ENCODE data around the gene PRRT4.

The PRRT4 gene

DNA sequence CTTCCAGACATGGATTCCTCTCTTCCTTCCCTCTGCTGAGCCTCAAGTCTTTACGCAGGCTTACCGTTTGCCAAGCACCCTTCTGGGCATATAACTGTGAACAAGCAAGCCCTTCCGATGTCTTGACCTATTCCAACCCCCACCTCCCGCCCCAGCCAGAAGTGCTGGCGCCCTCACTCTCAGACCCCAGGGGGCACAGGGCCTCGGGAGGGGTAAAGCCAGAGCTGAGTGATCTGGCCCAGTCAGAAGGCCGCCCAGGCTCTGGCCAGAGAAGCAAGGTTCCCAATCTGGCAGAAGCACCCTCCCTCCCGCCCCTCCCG, 1.2 kb downstream of the PRRT4 start:
- no peak overlapping the region for H3K4me3 ChIP-seq (ENCODE audit: low read depth in 1 of 2, low read length in 2 of 2)
- H3K4me1 ChIP-seq (ENCODE audit: control insufficient read depth in 1 of 2, insufficient read depth in 2 of 2, low read length in 2 of 2): peaks cover 0 to 17% of the 10 kb centered on the region in 2 donors
- H3K27me3 ChIP-seq (ENCODE audit: control insufficient read depth in 1 of 2, insufficient read depth in 2 of 2, low read length in 2 of 2): peaks cover 19 to 37% of the 10 kb centered on the region in 2 donors
- no peaks in the 10 kb centered on the region for H3K36me3 ChIP-seq (ENCODE audit: control insufficient read depth in 1 of 2, insufficient read depth in 2 of 2, low read length in 2 of 2)
- H3K9me3 ChIP-seq (ENCODE audit: control insufficient read depth in 1 of 2, low read length in 2 of 2): no peaks in the 10 kb centered on the region
- no peak overlapping the region for H3K9ac ChIP-seq (ENCODE audit: low read depth in 1 of 2, low read length in 2 of 2)
- no peak overlapping the region for H3K27ac ChIP-seq (ENCODE audit: low read depth, low read length)

DNA sequence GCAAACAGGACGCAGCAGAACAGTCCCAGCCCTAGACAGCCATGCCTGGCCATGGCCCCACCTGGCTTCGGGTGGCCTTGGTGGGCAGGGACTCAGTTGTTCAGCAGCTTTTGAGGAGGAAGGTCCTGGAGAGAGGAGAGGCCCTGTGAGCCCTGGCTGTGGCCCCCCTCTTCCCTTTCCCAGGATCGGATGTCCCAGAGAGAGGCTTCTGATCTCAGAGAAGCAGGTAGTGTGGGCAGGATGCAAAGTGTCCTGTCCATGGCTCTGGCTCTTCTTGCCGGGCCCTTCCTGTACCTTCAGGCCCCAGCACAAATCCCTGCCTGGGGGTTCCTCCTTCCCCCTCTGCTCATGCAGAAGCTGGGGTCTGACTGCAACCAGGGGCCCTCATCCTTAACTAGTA, 1.6 kb downstream of the PRRT4 start:
- H3K4me3 ChIP-seq (ENCODE audit: low read depth in 1 of 2, low read length in 2 of 2): no peak overlapping the region
- no peak overlapping the region for H3K27ac ChIP-seq (ENCODE audit: low read depth, low read length)
- H3K27me3 ChIP-seq (ENCODE audit: control insufficient read depth in 1 of 2, insufficient read depth in 2 of 2, low read length in 2 of 2): peaks cover 19 to 35% of the 10 kb centered on the region in 2 donors
- H3K4me1 ChIP-seq (ENCODE audit: control insufficient read depth in 1 of 2, insufficient read depth in 2 of 2, low read length in 2 of 2): peaks cover 0 to 17% of the 10 kb centered on the region in 2 donors
- H3K9me3 ChIP-seq (ENCODE audit: control insufficient read depth in 1 of 2, low read length in 2 of 2): no peaks in the 10 kb centered on the region
- no peak overlapping the region for H3K9ac ChIP-seq (ENCODE audit: low read depth in 1 of 2, low read length in 2 of 2)
- H3K36me3 ChIP-seq (ENCODE audit: control insufficient read depth in 1 of 2, insufficient read depth in 2 of 2, low read length in 2 of 2): no peaks in the 10 kb centered on the region

DNA sequence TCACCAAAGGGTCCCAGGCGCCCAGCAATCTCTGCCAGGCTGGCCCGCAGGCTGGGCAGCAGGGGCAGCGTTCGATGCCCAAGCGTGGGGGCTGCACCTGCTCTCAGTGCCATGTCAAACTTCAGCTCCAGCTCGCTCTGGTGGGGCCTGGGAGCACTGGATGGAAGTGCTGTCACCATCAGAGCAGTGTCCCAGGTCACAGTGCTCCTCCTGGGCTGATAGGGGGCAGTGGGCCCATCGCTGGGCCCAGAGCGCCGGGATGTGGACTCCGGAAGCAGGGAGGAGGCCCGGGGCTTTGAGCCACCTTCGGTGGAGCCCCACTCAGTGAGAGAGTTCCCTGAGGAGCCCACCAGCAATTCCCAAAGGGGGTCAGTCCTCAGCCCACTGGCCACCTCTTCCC, 2.2 kb downstream of the PRRT4 start:
- Histone ChIP-seq H3K9me3 (ENCODE audit: control insufficient read depth in 1 of 2, low read length in 2 of 2) (no peaks in the 10 kb centered on the region), H3K9ac (ENCODE audit: low read depth in 1 of 2, low read length in 2 of 2) (no peak overlapping the region), H3K27ac (ENCODE audit: low read depth, low read length) (no peak overlapping the region), H3K4me1 (ENCODE audit: control insufficient read depth in 1 of 2, insufficient read depth in 2 of 2, low read length in 2 of 2) (peaks cover 0 to 17% of the 10 kb centered on the region in 2 donors), H3K27me3 (ENCODE audit: control insufficient read depth in 1 of 2, insufficient read depth in 2 of 2, low read length in 2 of 2) (peaks cover 14 to 32% of the 10 kb centered on the region in 2 donors), H3K36me3 (ENCODE audit: control insufficient read depth in 1 of 2, insufficient read depth in 2 of 2, low read length in 2 of 2) (no peaks in the 10 kb centered on the region), H3K4me3 (ENCODE audit: low read depth in 1 of 2, low read length in 2 of 2) (no peak overlapping the region)

DNA sequence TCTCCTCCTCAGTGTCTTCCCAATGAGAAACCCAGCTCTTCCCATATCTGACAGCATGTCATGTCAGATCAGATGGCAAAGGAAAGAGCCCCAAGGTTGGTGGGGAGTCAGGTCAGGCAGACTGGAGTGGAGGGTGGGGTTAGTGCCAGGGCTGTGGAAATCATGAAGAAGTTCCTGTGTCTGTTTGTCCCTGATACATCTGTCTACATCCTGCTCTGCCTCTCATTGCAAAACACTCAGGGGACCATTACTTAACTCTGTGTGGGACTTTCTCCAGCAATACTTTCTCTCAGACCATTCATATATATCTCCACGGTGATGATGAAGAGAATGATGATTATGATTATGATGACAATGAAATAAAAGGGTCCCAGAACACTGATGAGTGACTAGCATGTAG, 3.3 kb downstream of the PRRT4 start:
- Histone ChIP-seq H3K4me1 (ENCODE audit: control insufficient read depth in 1 of 2, insufficient read depth in 2 of 2, low read length in 2 of 2) (peaks cover 0 to 17% of the 10 kb centered on the region in 2 donors), H3K27ac (ENCODE audit: low read depth, low read length) (no peak overlapping the region), H3K27me3 (ENCODE audit: control insufficient read depth in 1 of 2, insufficient read depth in 2 of 2, low read length in 2 of 2) (peaks cover 21 to 24% of the 10 kb centered on the region in 2 donors)

DNA sequence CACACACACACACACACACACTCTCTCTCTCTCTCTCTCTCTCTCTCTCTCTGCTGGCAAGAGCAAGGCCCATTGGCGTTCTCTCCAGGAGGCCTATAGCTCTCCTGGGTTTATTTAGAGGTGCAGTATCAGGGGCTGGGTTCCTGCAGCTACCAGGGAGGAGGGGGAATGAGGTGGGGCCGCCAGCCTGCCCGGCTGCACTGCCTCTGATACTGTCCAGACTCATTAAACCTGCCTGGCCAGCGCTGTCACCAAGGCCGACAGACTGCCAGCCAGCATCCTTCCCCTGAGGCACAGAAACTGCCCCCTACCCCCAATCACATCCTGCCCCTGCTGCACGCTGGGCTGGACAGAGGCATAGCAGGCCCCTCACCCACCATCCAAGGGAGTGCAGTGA, 4.3 kb downstream of the PRRT4 start:
- no peak overlapping the region for H3K9ac ChIP-seq (ENCODE audit: low read depth in 1 of 2, low read length in 2 of 2)
- H3K27ac ChIP-seq (ENCODE audit: low read depth, low read length): no peak overlapping the region
- H3K4me1 ChIP-seq (ENCODE audit: control insufficient read depth in 1 of 2, insufficient read depth in 2 of 2, low read length in 2 of 2): peaks cover 0 to 16% of the 10 kb centered on the region in 2 donors

More for the DNA sequence above, 3.3 kb downstream of the PRRT4 start:
- no peaks in the 10 kb centered on the region for H3K9me3 ChIP-seq (ENCODE audit: control insufficient read depth in 1 of 2, low read length in 2 of 2)
- H3K36me3 ChIP-seq (ENCODE audit: control insufficient read depth in 1 of 2, insufficient read depth in 2 of 2, low read length in 2 of 2): no peaks in the 10 kb centered on the region
- H3K4me3 ChIP-seq (ENCODE audit: low read depth in 1 of 2, low read length in 2 of 2): no peak overlapping the region
- H3K9ac ChIP-seq (ENCODE audit: low read depth in 1 of 2, low read length in 2 of 2): no peak overlapping the region

DNA sequence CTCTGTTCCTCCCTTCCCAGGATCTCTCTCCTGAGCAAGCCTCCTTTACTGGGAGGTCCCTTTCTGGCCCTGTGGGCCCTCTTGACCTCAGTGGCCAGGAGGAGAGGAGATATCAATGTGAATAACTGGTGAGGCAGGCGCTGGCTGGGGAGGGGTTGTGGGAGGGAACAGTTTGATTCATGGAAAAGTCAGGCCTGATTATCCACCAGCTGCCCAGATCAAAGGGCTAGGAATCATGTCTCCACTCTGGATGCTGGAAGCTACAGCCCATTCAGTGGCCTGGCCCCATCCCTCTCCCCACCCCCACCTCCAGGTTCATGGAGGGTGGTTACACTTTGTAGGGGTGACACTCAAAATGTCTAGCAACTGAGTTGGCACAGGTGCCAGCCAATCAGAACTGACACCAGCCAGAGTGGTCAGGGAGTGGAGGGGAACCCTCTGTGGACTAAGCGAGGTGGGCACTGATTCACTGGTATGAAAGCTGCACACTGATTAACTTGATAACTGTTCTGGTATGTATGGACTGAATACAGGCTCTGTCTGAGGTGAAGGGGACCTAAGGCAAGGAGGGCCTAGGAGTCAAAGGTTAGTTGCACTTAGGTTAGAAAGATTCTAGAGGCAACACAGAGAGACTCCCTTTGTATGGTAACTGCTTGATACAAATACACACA, 4.8 kb downstream of the PRRT4 start:
- Histone ChIP-seq H3K4me3 (ENCODE audit: low read depth in 1 of 2, low read length in 2 of 2) (no peak overlapping the region), H3K27ac (ENCODE audit: low read depth, low read length) (no peak overlapping the region), H3K9me3 (ENCODE audit: control insufficient read depth in 1 of 2, low read length in 2 of 2) (no peaks in the 10 kb centered on the region), H3K4me1 (ENCODE audit: control insufficient read depth in 1 of 2, insufficient read depth in 2 of 2, low read length in 2 of 2) (peaks cover 0 to 11% of the 10 kb centered on the region in 2 donors), H3K36me3 (ENCODE audit: control insufficient read depth in 1 of 2, insufficient read depth in 2 of 2, low read length in 2 of 2) (no peaks in the 10 kb centered on the region), H3K9ac (ENCODE audit: low read depth in 1 of 2, low read length in 2 of 2) (no peak overlapping the region), H3K27me3 (ENCODE audit: control insufficient read depth in 1 of 2, insufficient read depth in 2 of 2, low read length in 2 of 2) (peaks cover 20 to 24% of the 10 kb centered on the region in 2 donors)

More for the DNA sequence above, 4.3 kb downstream of the PRRT4 start:
- Histone ChIP-seq H3K27me3 (ENCODE audit: control insufficient read depth in 1 of 2, insufficient read depth in 2 of 2, low read length in 2 of 2) (peaks cover 24 to 27% of the 10 kb centered on the region in 2 donors), H3K36me3 (ENCODE audit: control insufficient read depth in 1 of 2, insufficient read depth in 2 of 2, low read length in 2 of 2) (no peaks in the 10 kb centered on the region), H3K9me3 (ENCODE audit: control insufficient read depth in 1 of 2, low read length in 2 of 2) (no peaks in the 10 kb centered on the region), H3K4me3 (ENCODE audit: low read depth in 1 of 2, low read length in 2 of 2) (no peak overlapping the region)

DNA sequence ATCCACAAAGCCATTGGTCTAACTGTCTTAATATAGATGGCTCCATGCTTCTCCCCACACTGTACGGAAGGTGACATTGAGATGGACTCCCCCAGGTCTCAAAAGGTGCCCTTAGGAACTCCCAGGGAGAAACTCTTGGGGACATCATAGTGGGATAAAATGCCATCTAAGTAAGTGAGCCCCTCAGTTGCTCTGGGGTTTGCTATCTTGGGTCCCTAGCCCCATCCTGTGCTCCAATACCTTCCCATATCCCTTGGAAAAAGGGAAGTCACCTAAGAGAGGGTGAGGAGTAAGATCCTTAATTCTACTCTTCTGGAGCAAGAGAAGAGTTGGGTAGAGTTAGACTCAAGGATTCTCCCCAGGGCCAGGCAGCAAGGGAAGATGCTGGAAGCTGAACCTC, 7.9 kb downstream of the PRRT4 start:
- Histone ChIP-seq H3K27me3 (ENCODE audit: control insufficient read depth in 1 of 2, insufficient read depth in 2 of 2, low read length in 2 of 2) (peaks cover 22 to 34% of the 10 kb centered on the region in 2 donors), H3K9ac (ENCODE audit: low read depth in 1 of 2, low read length in 2 of 2) (no peak overlapping the region), H3K4me1 (ENCODE audit: control insufficient read depth in 1 of 2, insufficient read depth in 2 of 2, low read length in 2 of 2) (no peaks in the 10 kb centered on the region), H3K9me3 (ENCODE audit: control insufficient read depth in 1 of 2, low read length in 2 of 2) (no peaks in the 10 kb centered on the region), H3K4me3 (ENCODE audit: low read depth in 1 of 2, low read length in 2 of 2) (no peak overlapping the region), H3K36me3 (ENCODE audit: control insufficient read depth in 1 of 2, insufficient read depth in 2 of 2, low read length in 2 of 2) (no peaks in the 10 kb centered on the region), H3K27ac (ENCODE audit: low read depth, low read length) (no peak overlapping the region)

DNA sequence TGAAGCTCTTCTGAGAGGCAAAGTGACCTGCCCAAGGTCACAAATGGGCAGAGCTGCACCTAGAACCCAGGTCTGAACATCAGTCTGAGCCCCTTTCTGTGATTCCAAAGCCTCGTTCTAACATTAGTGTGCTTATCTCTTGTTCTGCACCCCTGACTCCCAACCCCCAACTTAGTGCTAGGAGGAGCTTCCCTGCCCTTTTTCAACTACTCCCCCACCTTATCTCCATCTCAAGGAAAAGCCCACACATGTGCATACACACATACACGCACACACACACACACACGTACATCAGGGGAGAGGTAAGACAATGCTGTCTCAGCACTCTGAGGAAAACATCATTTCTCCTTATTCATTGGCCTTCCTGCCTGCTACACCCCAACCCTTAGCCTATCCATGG, 8.3 kb downstream of the PRRT4 start:
- Histone ChIP-seq H3K4me1 (ENCODE audit: control insufficient read depth in 1 of 2, insufficient read depth in 2 of 2, low read length in 2 of 2) (no peaks in the 10 kb centered on the region), H3K9me3 (ENCODE audit: control insufficient read depth in 1 of 2, low read length in 2 of 2) (no peaks in the 10 kb centered on the region), H3K27me3 (ENCODE audit: control insufficient read depth in 1 of 2, insufficient read depth in 2 of 2, low read length in 2 of 2) (peaks cover 22 to 34% of the 10 kb centered on the region in 2 donors), H3K27ac (ENCODE audit: low read depth, low read length) (no peak overlapping the region), H3K9ac (ENCODE audit: low read depth in 1 of 2, low read length in 2 of 2) (no peak overlapping the region), H3K36me3 (ENCODE audit: control insufficient read depth in 1 of 2, insufficient read depth in 2 of 2, low read length in 2 of 2) (no peaks in the 10 kb centered on the region), H3K4me3 (ENCODE audit: low read depth in 1 of 2, low read length in 2 of 2) (no peak overlapping the region)

DNA sequence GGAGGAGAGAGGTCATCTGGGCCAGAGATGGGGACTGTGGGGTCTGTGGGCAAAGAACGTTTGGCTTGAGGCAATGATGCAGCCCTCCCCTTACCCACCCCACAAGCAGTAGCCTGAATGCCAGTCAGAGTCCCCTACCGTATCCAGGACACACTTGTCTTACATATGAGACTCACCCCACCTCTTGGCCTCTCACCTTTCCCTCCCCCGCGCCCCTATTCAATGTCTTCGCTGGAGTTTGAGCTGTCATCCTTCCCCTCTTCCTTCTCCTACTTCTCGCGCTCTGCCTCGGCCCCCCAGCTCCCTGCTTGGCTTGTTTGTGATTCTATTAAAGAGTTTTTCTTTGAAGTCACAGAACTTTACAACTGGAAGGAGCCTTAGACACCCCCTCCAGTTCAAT, 8.9 kb downstream of the PRRT4 start:
- Histone ChIP-seq H3K4me3 (ENCODE audit: low read depth in 1 of 2, low read length in 2 of 2) (no peak overlapping the region), H3K36me3 (ENCODE audit: control insufficient read depth in 1 of 2, insufficient read depth in 2 of 2, low read length in 2 of 2) (no peaks in the 10 kb centered on the region), H3K27ac (ENCODE audit: low read depth, low read length) (no peak overlapping the region), H3K27me3 (ENCODE audit: control insufficient read depth in 1 of 2, insufficient read depth in 2 of 2, low read length in 2 of 2) (peaks cover 22 to 34% of the 10 kb centered on the region in 2 donors), H3K9ac (ENCODE audit: low read depth in 1 of 2, low read length in 2 of 2) (no peak overlapping the region), H3K4me1 (ENCODE audit: control insufficient read depth in 1 of 2, insufficient read depth in 2 of 2, low read length in 2 of 2) (no peaks in the 10 kb centered on the region), H3K9me3 (ENCODE audit: control insufficient read depth in 1 of 2, low read length in 2 of 2) (no peaks in the 10 kb centered on the region)

DNA sequence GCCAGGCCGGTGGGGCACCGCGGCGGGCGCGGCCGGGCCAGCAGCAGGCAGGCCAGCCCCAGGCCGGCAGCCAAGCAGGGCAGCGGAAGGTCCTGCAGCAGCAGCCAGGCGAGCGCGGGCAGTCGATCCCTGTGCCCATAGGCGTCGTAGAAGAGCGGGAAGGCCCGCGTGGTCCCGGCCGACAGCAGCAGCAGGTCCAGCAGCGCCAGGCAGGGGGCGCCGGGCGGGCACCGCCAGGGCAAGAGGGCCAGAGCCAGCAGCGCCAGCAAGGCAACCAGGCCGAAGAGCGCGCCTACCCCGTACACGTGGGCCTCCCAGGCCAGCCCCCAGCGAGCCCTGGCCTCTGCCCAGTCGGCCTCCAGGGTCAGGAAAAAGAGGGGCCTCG, 9.3 kb downstream of the PRRT4 start:
- Histone ChIP-seq H3K36me3 (ENCODE audit: control insufficient read depth in 1 of 2, insufficient read depth in 2 of 2, low read length in 2 of 2) (no peaks in the 10 kb centered on the region), H3K27ac (ENCODE audit: low read depth, low read length) (no peak overlapping the region), H3K27me3 (ENCODE audit: control insufficient read depth in 1 of 2, insufficient read depth in 2 of 2, low read length in 2 of 2) (peaks cover 22 to 34% of the 10 kb centered on the region in 2 donors), H3K4me3 (ENCODE audit: low read depth in 1 of 2, low read length in 2 of 2) (no peak overlapping the region), H3K4me1 (ENCODE audit: control insufficient read depth in 1 of 2, insufficient read depth in 2 of 2, low read length in 2 of 2) (no peaks in the 10 kb centered on the region), H3K9me3 (ENCODE audit: control insufficient read depth in 1 of 2, low read length in 2 of 2) (no peaks in the 10 kb centered on the region), H3K9ac (ENCODE audit: low read depth in 1 of 2, low read length in 2 of 2) (no peak overlapping the region)

Measured in duodenal mucosa (tissue), 2 donors.